IPS-20b (cell line): ENCODE measurements around the gene TIMM44.
A peak's percentile ranks its signal among the peaks of the same experiment; 100 is the strongest.

Experiments used
- H3K27ac ChIP-seq: one replicate; pipeline ENCODE4 v1.5.1; 2013; ENCODE audit warnings: low read length
- H3K27me3 ChIP-seq: 2 replicates; pipeline ENCODE4 v1.6.1; 2013; ENCODE audit warnings: mild to moderate bottlenecking, low read length, inconsistent platforms; ENCODE audit not compliant: insufficient read depth
- H3K36me3 ChIP-seq: 2 replicates; pipeline ENCODE4 v1.6.1; 2013; ENCODE audit warnings: low read depth, mild to moderate bottlenecking, inconsistent platforms, low read length, moderate library complexity; ENCODE audit not compliant: insufficient read depth
- H3K4me1 ChIP-seq: 2 replicates; pipeline ENCODE4 v1.6.1; 2013; ENCODE audit warnings: mild to moderate bottlenecking, control low read depth, inconsistent platforms, low read length, moderate library complexity; ENCODE audit not compliant: insufficient read depth
- H3K4me3 ChIP-seq: 2 replicates; pipeline ENCODE4 v1.5.1; 2013; ENCODE audit warnings: mild to moderate bottlenecking, low read length, inconsistent platforms
- H3K9ac ChIP-seq: 2 replicates; pipeline ENCODE4 v1.6.1; 2013; ENCODE audit warnings: low read depth, mild to moderate bottlenecking, inconsistent platforms, low read length, moderate library complexity
- H3K9me3 ChIP-seq: 2 replicates; pipeline ENCODE4 v1.6.1; 2013; ENCODE audit warnings: mild to moderate bottlenecking, low read depth, low read length, inconsistent platforms; ENCODE audit not compliant: insufficient read depth

Gene TIMM44

DNA sequence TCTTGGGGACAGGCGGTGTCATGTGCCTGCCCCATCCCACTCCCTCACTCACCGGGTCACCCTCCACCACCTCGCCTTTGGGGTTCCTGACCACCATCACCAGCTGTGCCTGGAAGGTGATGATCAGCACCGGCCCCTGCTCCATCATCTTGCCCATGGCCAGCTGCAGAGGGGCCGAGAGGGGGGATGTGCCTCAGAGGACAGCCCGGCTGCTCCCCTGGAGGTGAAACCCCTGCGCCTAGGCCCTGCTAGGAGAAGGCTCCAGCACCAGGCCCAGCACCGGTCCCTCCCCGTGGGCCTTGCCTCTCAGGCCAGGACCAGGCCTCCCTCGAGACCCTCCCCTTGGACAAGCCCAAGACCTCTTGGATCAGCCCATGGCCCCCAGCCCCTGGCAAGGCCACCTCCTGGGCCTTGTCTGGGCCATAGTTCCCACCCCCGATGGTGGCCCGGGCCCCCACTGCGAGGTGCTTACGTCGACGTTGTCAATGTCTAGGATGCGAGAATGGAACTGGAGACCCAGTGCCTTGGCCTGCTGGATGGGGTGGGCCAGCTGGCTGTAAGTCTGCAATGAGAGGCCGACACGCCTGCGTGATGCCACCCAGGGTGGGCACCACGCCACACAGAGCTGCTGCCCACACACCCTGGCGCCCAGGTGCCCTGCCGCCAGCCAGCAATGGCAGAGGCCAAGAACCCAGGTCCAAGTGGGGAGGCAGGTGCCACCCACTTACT is 15.7 kb downstream of the TIMM44 start:
- H3K4me3 ChIP-seq: no peak overlapping the region
- H3K9me3 ChIP-seq: no peaks in the 10 kb centered on the region
- H3K36me3 ChIP-seq: peaks cover 28% of the 10 kb centered on the region
- H3K27me3 ChIP-seq: no peaks in the 10 kb centered on the region
- no peaks in the 10 kb centered on the region; the same call in 1 of the 2 replicates for H3K4me1 ChIP-seq
- no peak overlapping the region for H3K27ac ChIP-seq
- H3K9ac ChIP-seq: no peak overlapping the region

DNA sequence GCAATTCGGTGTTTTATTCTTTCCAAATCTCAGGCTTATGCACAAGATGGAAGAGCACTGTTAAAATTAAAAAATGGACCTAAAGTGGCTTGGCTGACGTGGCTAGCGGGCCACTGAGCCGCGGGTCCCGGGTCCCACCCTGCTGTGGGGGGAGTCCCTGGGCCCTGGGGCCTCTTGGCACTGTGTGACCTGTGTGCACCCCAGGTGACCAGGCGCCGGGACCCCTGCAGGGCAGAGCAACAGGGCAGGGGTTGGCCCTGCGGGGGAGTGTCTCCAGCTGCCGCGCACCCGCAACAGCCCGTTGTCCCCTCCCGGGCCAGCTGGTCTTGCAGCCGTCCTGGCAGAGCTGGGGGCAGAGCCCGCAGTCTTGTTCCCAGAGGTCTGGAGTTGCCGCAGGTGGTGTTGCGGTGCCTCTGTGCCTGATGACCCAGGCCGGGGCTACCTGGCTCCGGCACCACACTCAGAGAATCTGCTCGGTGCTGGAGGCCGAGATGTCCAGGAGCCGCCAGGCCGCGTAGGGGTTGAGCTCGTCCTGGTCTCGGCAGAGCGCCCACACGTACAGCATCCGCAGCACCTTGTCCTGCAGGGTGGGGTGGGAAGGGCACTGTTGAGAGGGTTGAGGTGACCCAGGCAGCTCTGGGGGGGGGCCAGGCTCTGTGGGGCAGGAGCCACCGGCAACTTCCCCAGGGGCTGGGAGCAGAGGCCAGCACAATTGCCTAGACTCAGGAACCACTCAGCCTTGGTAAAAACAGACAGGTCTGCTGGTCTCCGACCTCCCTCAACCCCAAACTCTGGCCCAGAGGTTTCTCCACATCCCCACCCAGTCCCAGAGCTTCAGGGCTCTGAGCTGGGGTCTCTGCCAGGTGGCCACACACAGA is 16.5 kb downstream of the TIMM44 start:
- H3K4me1 ChIP-seq: no peaks in the 10 kb centered on the region; the same call in 1 of the 2 replicates
- no peaks in the 10 kb centered on the region for H3K27me3 ChIP-seq
- H3K9me3 ChIP-seq: no peaks in the 10 kb centered on the region
- no peak overlapping the region; the same call in 1 of the 2 replicates for H3K9ac ChIP-seq
- H3K4me3 ChIP-seq: peak overlapping the region; percentile 68; the same call in 1 of the 2 replicates
- no peak overlapping the region for H3K27ac ChIP-seq
- peaks cover 26% of the 10 kb centered on the region for H3K36me3 ChIP-seq

DNA sequence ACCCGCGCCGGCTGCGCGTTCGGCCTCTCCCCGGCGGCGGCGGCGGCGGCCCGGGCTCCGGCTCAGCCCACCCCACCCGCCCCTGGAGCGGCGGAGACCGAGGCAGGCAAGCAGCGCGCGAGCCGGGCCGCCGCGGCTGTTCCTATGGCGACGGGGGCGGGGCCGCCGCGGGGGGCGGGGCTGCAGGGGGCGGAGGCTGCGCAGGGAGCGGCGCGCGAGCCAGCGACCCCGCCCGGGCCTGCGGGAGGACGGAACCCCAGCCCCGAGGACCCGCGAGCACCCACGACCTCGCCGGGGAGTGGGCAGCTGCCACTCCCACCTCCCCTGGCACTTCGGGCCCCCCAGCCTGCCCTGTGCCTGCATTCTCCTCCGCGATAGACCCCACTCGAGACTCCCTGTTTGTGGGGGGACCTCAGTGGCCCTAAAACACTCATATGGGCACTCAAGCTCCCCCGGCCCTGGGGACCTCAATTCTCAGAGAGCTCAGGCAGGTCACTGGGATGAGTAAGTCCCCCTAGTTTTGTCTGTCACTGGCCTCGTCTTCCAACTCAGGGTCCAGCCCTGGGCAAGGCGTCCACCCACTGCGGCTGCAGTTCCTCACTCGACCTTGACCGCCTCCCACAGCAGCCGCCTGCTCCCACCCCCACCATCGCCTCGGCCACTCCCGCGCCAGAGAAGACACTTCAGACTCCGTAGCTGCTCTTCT is 17.3 kb downstream of the TIMM44 start, which contains the start of gene CTXN1:
Gene CTXN1, minus strand, starts transcription at position 115 of the 706 bp plus-strand sequence. CDS start 597 bp downstream, outside the sequence.
- H3K9me3 ChIP-seq: no peaks in the 10 kb centered on the region
- H3K9ac ChIP-seq: peak within 1 kb of the TSS; percentile 55; the same call in 1 of the 2 replicates
- H3K27ac ChIP-seq: no peak within 1 kb of the TSS
- H3K36me3 ChIP-seq: peaks cover 20% of the 10 kb centered on the region
- H3K4me1 ChIP-seq: no peaks in the 10 kb centered on the region; the same call in 1 of the 2 replicates
- peak within 1 kb of the TSS; percentile 68 for H3K4me3 ChIP-seq
- H3K27me3 ChIP-seq: no peaks in the 10 kb centered on the region

DNA sequence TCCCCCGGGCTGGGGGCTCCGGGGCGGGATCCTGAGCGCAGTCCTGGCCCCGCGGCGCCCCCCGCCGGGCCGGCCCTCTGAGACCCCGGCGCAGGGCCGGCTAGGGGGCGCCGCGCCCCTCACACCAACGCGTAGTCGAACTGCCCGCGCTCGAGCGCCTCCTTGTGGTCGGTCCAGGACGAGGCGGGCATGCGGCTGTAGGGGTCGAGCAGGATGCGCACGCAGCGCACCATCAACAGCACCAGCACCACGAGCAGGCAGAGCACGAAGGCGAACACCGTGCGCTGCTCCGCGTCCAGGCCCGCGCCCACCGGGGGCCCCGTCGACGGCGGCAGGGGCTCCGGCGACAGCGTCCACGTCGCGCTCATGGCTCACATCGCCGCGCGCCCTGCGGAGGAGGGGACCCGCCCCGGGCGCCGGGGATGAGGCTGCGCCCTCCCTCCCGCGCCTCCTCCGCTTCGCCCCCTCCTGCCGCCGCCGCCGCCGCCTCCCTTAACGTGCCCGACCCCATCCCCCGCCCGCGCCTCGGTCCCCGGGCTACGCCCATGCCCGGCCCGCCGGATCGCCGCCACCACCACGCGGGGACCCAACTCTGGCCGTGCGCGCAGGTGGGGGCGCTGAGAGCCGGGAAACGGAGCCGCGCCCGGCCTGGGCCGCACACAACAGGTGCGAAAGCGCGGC is 18.2 kb downstream of the TIMM44 start:
- Histone ChIP-seq H3K4me1 (no peaks in the 10 kb centered on the region; the same call in 1 of the 2 replicates), H3K27ac (no peak overlapping the region), H3K9ac (no peak overlapping the region), H3K9me3 (no peaks in the 10 kb centered on the region), H3K27me3 (no peaks in the 10 kb centered on the region), H3K36me3 (peaks cover 11% of the 10 kb centered on the region), H3K4me3 (peak overlapping the region; percentile 56; the same call in 1 of the 2 replicates)

DNA sequence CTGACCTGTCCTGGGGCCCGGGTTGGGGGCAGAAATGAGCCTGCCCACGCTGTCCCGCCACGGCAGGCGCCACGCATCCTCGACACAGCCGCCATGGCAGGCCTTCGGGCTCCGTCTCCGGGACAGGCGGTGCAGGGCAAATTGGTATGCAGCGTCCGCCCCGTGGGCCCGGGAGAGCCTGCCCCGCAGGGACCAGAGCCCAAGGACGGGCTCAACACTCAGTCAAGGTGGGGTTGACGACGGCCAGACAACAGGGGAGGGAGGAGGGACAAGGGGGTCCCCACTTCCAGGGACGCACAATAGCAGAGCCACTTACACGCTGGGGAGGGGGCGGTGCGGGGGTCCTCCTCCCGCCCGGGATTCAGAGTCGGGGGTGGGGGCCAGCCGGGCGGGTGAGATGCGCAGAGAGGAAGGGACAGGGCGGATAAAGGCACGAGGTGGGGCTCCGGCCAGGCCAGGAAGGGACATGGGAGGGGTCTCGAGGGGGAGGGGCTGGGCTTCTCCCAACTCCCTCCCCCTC is 18.8 kb downstream of the TIMM44 start:
- Histone ChIP-seq H3K27me3 (no peaks in the 10 kb centered on the region), H3K27ac (no peak overlapping the region), H3K4me3 (peak overlapping the region; percentile 56; the same call in 1 of the 2 replicates), H3K4me1 (no peaks in the 10 kb centered on the region; the same call in 1 of the 2 replicates), H3K36me3 (peaks cover 7% of the 10 kb centered on the region; the same call in 1 of the 2 replicates), H3K9ac (no peak overlapping the region), H3K9me3 (no peaks in the 10 kb centered on the region)

DNA sequence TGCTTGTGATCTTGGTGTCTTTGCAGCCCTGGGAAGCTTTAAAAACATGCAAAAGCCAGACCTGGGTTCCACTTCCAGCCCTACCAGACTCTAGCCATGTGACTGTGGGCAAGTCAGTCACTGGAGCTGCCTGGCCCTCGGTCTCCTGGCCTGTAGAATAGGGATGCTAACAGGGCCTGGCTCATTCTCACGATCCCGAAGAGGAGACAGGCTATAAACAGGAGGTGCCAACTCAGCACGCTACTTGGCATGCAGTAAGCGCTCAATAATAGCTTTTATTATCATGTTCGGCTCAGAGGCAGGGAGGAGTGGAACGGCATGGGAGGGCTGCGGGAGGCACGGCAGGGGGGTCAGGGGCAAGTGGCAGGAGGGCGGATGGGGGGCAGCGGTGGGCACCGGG is 19.2 kb downstream of the TIMM44 start:
- no peak overlapping the region for H3K9ac ChIP-seq
- H3K4me1 ChIP-seq: no peaks in the 10 kb centered on the region; the same call in 1 of the 2 replicates
- no peak overlapping the region for H3K4me3 ChIP-seq
- H3K36me3 ChIP-seq: peaks cover 7% of the 10 kb centered on the region; the same call in 1 of the 2 replicates
- no peak overlapping the region for H3K27ac ChIP-seq
- H3K9me3 ChIP-seq: no peaks in the 10 kb centered on the region
- H3K27me3 ChIP-seq: peaks cover under 1% of the 10 kb centered on the region; the same call in 1 of the 2 replicates

DNA sequence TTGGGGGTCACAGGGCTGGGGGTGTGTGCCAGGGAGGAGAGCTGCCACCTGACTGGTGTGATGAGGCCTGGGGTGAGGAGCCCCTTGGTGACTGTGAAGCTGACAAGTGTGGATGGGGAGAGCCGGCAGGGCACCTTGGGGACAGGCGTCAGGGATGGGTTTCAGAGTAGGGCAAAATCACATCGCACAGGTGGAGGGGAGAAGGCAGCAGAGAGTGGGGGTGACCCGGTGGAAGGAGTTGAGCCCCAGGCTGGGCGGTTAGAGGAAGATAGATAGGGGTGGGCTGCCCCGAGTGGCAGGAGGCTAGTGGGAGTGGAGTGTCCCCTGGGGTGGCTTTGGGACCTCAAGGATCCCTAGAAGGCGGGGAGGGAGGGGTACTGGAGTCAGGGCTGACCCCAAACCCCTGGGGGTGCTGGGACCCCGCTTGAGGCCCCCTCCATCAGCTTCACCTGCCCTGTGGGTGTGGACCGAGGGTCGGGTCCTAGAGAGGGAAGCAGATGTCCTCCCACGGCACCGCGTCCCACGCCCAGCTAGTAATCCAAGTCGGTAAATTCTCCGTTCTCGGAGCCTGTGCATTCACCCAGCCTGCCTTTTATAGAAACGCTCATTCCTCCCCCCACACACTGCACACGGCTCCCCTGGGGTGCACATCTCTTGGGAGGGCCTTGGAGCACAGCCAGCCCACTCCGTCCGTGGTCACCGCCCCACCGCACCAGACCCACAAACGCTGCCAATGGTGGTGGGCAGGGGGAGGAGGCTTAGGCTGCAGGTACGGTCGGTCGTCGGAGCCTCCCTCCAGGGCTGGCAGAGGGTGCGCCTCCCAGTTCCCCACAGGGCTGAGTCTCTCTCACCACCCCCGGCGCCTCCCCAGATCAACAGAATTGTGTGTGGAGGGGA is 19.9 kb downstream of the TIMM44 start:
- Histone ChIP-seq H3K9ac (no peak overlapping the region), H3K9me3 (no peaks in the 10 kb centered on the region), H3K4me1 (no peaks in the 10 kb centered on the region; the same call in 1 of the 2 replicates), H3K4me3 (no peak overlapping the region), H3K27ac (no peak overlapping the region), H3K27me3 (peaks cover 8% of the 10 kb centered on the region), H3K36me3 (peaks cover 7% of the 10 kb centered on the region; the same call in 1 of the 2 replicates)

DNA sequence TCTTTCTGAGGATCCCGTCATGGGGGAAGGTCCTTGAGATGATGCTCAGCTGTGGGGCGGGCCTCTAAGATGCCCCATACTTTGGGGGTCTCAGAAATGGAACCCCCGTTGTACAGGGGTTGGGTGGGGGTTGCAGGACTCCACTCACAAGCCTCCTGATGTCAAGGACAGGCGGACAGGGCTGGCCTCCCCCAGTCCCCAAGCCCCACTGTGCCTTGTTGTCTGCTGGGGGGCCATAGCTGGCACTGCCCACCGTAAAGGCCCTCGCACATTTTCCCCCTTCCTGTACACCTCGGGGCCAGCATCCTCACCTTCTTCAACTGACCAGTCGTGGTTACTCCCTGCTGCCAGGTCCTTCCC is 20.6 kb downstream of the TIMM44 start:
- H3K4me1 ChIP-seq: no peaks in the 10 kb centered on the region; the same call in 1 of the 2 replicates
- H3K9ac ChIP-seq: no peak overlapping the region
- peaks cover 7% of the 10 kb centered on the region; the same call in 1 of the 2 replicates for H3K36me3 ChIP-seq
- no peak overlapping the region for H3K4me3 ChIP-seq
- no peaks in the 10 kb centered on the region for H3K9me3 ChIP-seq
- peaks cover 15% of the 10 kb centered on the region for H3K27me3 ChIP-seq
- no peak overlapping the region for H3K27ac ChIP-seq

DNA sequence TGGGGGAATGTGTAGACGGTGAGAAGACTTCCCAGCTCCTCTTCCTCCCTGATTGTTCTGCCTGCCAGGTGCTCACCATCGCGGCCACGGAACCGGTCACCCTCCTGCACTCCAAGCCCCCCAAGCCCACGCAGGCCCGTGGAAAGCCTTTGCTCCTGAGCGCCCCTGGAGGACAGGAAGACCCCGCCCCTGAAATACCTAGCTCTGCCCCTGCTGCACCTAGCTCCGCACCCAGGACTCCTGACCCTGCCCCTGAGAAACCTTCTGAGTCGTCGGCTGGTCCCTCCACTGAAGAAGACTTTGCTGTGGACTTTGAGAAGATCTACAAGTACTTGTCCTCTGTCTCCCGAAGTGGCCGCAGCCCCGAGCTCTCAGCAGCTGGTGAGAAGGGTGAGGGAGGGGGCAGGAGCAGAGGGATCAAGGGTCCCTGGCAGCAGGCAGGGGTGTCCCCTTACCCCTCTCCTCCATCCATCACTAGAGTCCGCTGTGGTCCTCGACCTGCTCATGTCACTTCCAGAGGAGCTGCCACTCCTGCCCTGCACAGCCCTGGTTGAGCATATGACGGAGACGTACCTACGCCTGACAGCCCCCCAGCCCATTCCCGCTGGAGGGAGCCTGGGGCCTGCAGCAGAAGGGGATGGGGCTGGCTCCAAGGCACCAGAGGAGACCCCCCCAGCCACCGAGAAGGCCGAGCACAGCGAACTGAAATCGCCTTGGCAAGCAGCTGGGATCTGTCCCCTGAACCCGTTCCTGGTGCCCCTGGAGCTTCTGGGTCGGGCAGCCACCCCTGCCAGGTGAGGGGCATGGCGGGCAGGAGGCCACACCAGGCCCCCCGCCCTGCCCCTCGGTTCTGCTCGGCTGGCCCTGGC is 21.3 kb downstream of the TIMM44 start:
- Histone ChIP-seq H3K27me3 (peaks cover 21% of the 10 kb centered on the region), H3K9ac (no peak overlapping the region), H3K9me3 (no peaks in the 10 kb centered on the region), H3K27ac (no peak overlapping the region), H3K4me3 (no peak overlapping the region), H3K4me1 (no peaks in the 10 kb centered on the region; the same call in 1 of the 2 replicates), H3K36me3 (peaks cover 7% of the 10 kb centered on the region; the same call in 1 of the 2 replicates)
